Measurements from ENCODE around the gene SLCO3A1.

SLCO3A1 gene

DNA sequence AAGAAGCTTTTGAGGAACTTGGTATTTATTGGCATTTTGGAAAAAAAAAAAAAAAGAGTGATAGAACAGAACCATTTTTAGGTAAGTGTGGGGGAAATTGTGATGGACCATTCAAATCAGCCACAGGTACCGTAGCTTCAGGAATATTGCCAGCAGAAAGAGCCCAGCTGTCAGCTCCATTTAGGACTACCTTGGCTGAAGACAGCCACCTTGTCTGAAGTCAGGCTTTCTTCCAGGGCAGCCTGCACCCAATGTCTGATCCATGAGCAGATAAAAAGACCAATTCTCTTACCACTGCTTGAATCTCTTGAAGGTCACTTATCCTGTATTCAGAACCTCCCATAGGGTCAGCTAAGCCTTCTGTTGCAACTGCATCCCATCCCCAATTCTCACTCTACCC is 37.6 kb downstream of the SLCO3A1 start (continued):
- TF ChIP-seq, protein P1, sequence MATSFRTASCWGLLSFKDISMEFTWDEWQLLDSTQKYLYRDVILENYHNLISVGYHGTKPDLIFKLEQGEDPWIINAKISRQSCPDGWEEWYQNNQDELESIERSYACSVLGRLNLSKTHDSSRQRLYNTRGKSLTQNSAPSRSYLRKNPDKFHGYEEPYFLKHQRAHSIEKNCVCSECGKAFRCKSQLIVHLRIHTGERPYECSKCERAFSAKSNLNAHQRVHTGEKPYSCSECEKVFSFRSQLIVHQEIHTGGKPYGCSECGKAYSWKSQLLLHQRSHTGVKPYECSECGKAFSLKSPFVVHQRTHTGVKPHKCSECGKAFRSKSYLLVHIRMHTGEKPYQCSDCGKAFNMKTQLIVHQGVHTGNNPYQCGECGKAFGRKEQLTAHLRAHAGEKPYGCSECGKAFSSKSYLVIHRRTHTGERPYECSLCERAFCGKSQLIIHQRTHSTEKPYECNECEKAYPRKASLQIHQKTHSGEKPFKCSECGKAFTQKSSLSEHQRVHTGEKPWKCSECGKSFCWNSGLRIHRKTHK (tag by site-specific recombination; IDR thresholded peaks at IDR 0.05), result no peak
- TF ChIP-seq ZNF777 (tag by site-specific recombination; IDR thresholded peaks at IDR 0.05; ENCODE audit: borderline replicate concordance), result no peak
- no peak for TF ChIP-seq ZNF138 (tag by site-specific recombination; IDR thresholded peaks at IDR 0.05; ENCODE audit: borderline replicate concordance)
- TF ChIP-seq ZNF184 (tag by site-specific recombination; IDR thresholded peaks at IDR 0.05), result no peak
- no peak for TF ChIP-seq RBAK (tag by site-specific recombination; IDR thresholded peaks at IDR 0.05)
- TF ChIP-seq ZBTB17 (tag by site-specific recombination; IDR thresholded peaks at IDR 0.05), result no peak
- TF ChIP-seq ZNF76 (tag by site-specific recombination; IDR thresholded peaks at IDR 0.05; ENCODE audit: borderline replicate concordance, low read depth), result no peak
- TF ChIP-seq ZSCAN23 (tag by site-specific recombination; IDR thresholded peaks at IDR 0.05), result no peak
- no peak for TF ChIP-seq SP2 (tag by site-specific recombination; IDR thresholded peaks at IDR 0.05)
- TF ChIP-seq ZNF658 (tag by site-specific recombination; IDR thresholded peaks at IDR 0.05), result no peak
- TF ChIP-seq ZNF140 (tag by site-specific recombination; IDR thresholded peaks at IDR 0.05), result no peak
- TF ChIP-seq KLF8 (tag by site-specific recombination; IDR thresholded peaks at IDR 0.05), result no peak

DNA sequence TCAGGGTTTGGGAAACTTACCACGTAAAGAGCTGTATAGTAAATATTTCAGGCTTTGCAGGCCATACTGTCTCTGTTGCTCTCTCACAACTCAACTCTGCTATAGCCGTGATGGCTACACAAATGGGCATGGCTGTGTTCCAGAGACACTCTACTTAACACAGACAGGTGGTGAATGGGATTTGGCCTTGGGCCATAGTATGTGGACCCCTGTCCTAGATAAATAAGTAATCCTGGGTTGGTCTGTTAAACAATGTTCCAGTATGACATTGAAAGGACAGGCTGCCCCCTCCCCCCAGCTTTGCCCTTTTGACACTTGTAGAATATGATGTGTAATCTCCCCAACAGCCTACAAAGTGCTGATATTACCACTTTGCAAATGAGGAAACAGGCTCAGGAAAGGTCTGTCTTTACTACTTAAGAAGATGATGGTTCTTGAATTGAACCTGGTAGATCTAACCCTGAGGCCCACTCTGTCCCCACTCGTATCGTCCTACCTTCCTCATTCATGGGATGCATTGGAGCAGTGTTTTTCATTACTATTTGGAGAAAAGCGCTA is 38.4 kb downstream of the SLCO3A1 start:
- H3K27ac ChIP-seq (ENCODE audit: extremely low read depth, low read depth, low read length), result no peak overlapping the region
- CTCF ChIA-PET, result interaction anchor here (0.6 to 1.2 kb wide), 2 partner anchors 81 to 156 kb away, joined by 3 to 4 read pairs; no protein-coding TSS in a partner anchor
- no peak for TF ChIP-seq ZBTB48 (tag by site-specific recombination; IDR thresholded peaks at IDR 0.05)
- H3K4me3 ChIP-seq (ENCODE audit: low read depth, low read length), result no peak overlapping the region
- H3K36me3 ChIP-seq (ENCODE audit: control insufficient read depth in 2 of 2, insufficient read depth in 1 of 2, low read length in 2 of 2), result no peaks in the 10 kb centered on the region
- no peaks in the 10 kb centered on the region for H3K9me3 ChIP-seq (ENCODE audit: control insufficient read depth, insufficient read depth, low read depth, low read length)
- no peaks in the 10 kb centered on the region for H3K4me1 ChIP-seq (ENCODE audit: control insufficient read depth, insufficient read depth, low read length)
- POLR2A ChIA-PET, result no interaction called here

DNA sequence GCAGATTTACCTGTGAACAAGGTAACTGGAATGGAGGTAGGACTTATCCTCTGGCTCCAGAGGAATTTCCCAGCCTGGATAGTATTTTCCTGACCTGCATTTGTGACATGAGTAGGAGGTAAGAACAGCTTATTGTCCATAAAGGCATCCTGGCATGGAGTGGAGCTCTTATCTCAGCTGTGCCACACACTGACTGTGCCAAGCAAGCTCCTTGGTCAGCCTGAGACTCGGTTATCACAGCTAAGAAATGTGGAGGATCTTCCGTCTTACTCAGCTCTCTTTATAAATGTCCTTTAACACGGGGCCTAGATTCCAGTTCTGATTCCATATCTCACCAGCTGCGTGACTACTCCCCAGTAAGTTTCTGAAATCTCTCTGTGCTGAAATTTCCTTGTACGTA is 38.9 kb downstream of the SLCO3A1 start:
- Histone ChIP-seq H3K9me3 (ENCODE audit: control insufficient read depth, insufficient read depth, low read depth, low read length) (no peaks in the 10 kb centered on the region), H3K36me3 (ENCODE audit: control insufficient read depth in 2 of 2, insufficient read depth in 1 of 2, low read length in 2 of 2) (no peaks in the 10 kb centered on the region), H3K27ac (ENCODE audit: extremely low read depth, low read depth, low read length) (no peak overlapping the region), H3K4me1 (ENCODE audit: control insufficient read depth, insufficient read depth, low read length) (no peaks in the 10 kb centered on the region), H3K4me3 (ENCODE audit: low read depth, low read length) (no peak overlapping the region)
- POLR2A ChIA-PET, result no interaction called here
- CTCF ChIA-PET, result interaction anchor here (0.6 kb wide), 1 partner anchor 157 kb away, joined by 3 read pairs; no protein-coding TSS in a partner anchor
- TF ChIP-seq TRIM28 (IDR thresholded peaks at IDR 0.05; ENCODE audit: borderline replicate concordance, low read length), result no peak
- TF ChIP-seq HOXC10 (CRISPR knock-in tag; IDR thresholded peaks at IDR 0.05), result no peak
- TF ChIP-seq ZNF785 (tag by site-specific recombination; IDR thresholded peaks at IDR 0.05), result no peak
- TF ChIP-seq, protein P2, sequence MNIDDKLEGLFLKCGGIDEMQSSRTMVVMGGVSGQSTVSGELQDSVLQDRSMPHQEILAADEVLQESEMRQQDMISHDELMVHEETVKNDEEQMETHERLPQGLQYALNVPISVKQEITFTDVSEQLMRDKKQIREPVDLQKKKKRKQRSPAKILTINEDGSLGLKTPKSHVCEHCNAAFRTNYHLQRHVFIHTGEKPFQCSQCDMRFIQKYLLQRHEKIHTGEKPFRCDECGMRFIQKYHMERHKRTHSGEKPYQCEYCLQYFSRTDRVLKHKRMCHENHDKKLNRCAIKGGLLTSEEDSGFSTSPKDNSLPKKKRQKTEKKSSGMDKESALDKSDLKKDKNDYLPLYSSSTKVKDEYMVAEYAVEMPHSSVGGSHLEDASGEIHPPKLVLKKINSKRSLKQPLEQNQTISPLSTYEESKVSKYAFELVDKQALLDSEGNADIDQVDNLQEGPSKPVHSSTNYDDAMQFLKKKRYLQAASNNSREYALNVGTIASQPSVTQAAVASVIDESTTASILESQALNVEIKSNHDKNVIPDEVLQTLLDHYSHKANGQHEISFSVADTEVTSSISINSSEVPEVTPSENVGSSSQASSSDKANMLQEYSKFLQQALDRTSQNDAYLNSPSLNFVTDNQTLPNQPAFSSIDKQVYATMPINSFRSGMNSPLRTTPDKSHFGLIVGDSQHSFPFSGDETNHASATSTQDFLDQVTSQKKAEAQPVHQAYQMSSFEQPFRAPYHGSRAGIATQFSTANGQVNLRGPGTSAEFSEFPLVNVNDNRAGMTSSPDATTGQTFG (tag by site-specific recombination; IDR thresholded peaks at IDR 0.05; ENCODE audit: borderline replicate concordance), result no peak
- TF ChIP-seq ZNF610 (tag by site-specific recombination; IDR thresholded peaks at IDR 0.05; ENCODE audit: borderline replicate concordance), result no peak
- no peak for TF ChIP-seq GLIS2 (tag by site-specific recombination; IDR thresholded peaks at IDR 0.05)
- TF ChIP-seq ZNF777 (tag by site-specific recombination; IDR thresholded peaks at IDR 0.05; ENCODE audit: borderline replicate concordance), result no peak
- TF ChIP-seq ZNF585B (tag by site-specific recombination; IDR thresholded peaks at IDR 0.05), result no peak
- TF ChIP-seq ZNF10 (tag by site-specific recombination; IDR thresholded peaks at IDR 0.05), result no peak
- no peak for TF ChIP-seq ZNF146 (tag by site-specific recombination; IDR thresholded peaks at IDR 0.05)
- no peak for TF ChIP-seq ZNF501 (tag by site-specific recombination; IDR thresholded peaks at IDR 0.05)
- TF ChIP-seq ZNF544 (tag by site-specific recombination; IDR thresholded peaks at IDR 0.05), result no peak
- no peak for TF ChIP-seq ZNF211 (tag by site-specific recombination; IDR thresholded peaks at IDR 0.05; ENCODE audit: low read depth)
- TF ChIP-seq PRDM1 (tag by site-specific recombination; IDR thresholded peaks at IDR 0.05), result no peak
- no peak for TF ChIP-seq MZF1 (tag by site-specific recombination; IDR thresholded peaks at IDR 0.05; ENCODE audit: borderline replicate concordance)
- TF ChIP-seq, protein P3, sequence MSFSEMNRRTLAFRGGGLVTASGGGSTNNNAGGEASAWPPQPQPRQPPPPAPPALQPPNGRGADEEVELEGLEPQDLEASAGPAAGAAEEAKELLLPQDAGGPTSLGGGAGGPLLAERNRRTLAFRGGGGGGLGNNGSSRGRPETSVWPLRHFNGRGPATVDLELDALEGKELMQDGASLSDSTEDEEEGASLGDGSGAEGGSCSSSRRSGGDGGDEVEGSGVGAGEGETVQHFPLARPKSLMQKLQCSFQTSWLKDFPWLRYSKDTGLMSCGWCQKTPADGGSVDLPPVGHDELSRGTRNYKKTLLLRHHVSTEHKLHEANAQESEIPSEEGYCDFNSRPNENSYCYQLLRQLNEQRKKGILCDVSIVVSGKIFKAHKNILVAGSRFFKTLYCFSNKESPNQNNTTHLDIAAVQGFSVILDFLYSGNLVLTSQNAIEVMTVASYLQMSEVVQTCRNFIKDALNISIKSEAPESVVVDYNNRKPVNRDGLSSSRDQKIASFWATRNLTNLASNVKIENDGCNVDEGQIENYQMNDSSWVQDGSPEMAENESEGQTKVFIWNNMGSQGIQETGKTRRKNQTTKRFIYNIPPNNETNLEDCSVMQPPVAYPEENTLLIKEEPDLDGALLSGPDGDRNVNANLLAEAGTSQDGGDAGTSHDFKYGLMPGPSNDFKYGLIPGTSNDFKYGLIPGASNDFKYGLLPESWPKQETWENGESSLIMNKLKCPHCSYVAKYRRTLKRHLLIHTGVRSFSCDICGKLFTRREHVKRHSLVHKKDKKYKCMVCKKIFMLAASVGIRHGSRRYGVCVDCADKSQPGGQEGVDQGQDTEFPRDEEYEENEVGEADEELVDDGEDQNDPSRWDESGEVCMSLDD (tag by site-specific recombination; IDR thresholded peaks at IDR 0.05), result no peak
- TF ChIP-seq ZNF677 (tag by site-specific recombination; IDR thresholded peaks at IDR 0.05), result no peak
- TF ChIP-seq ZNF548 (tag by site-specific recombination; IDR thresholded peaks at IDR 0.05), result no peak
